HEK293 (cell line): ENCODE results near the gene FAM193B.

Experiments
- ATF2 ChIP-seq: fragments of 450-650 bp; formaldehyde crosslinking; IDR thresholded peaks from 2 replicates; pipeline ENCODE4 v1.5.1; 2016; ENCODE audit warnings: missing biosample characterization, missing genetic modification characterization, low read depth
- PRDM4 ChIP-seq: fragments of 450-650 bp; formaldehyde crosslinking; IDR thresholded peaks from 2 replicates; pipeline ENCODE4 v1.5.1; 2017; ENCODE audit warnings: missing biosample characterization, missing genetic modification characterization
- REPIN1 ChIP-seq: fragments of 450-650 bp; formaldehyde crosslinking; IDR thresholded peaks from 2 replicates; pipeline ENCODE4 v1.5.1; 2017; ENCODE audit warnings: missing biosample characterization, missing genetic modification characterization, low read depth
- REST ChIP-seq: fragments of 450-650 bp; formaldehyde crosslinking; IDR thresholded peaks from 2 replicates; pipeline ENCODE4 v1.5.1; 2016; ENCODE audit warnings: missing biosample characterization, missing genetic modification characterization
- ZBTB1 ChIP-seq: fragments of 450-650 bp; formaldehyde crosslinking; IDR thresholded peaks from 2 replicates; pipeline ENCODE4 v1.5.1; 2016; ENCODE audit warnings: missing biosample characterization, missing genetic modification characterization
- ZBTB49 ChIP-seq: fragments of 450-650 bp; formaldehyde crosslinking; IDR thresholded peaks from 2 replicates; pipeline ENCODE4 v1.5.1; 2016; ENCODE audit warnings: missing biosample characterization, missing genetic modification characterization, low read depth
- ZNF112 ChIP-seq: fragments of 450-650 bp; formaldehyde crosslinking; IDR thresholded peaks from 2 replicates; pipeline ENCODE4 v1.5.0; 2017; ENCODE audit warnings: missing biosample characterization, missing genetic modification characterization
- ZNF132 ChIP-seq: fragments of 450-650 bp; formaldehyde crosslinking; IDR thresholded peaks from 2 replicates; pipeline ENCODE4 v1.5.1; 2017; ENCODE audit warnings: missing biosample characterization, missing genetic modification characterization, borderline replicate concordance
- ZNF140 ChIP-seq: fragments of 450-650 bp; formaldehyde crosslinking; IDR thresholded peaks from 2 replicates; pipeline ENCODE4 v1.5.1; 2016; ENCODE audit warnings: missing biosample characterization, missing genetic modification characterization
- ZNF175 ChIP-seq: fragments of 450-650 bp; formaldehyde crosslinking; IDR thresholded peaks from 2 replicates; pipeline ENCODE4 v1.5.1; 2016; ENCODE audit warnings: missing biosample characterization, missing genetic modification characterization
- ZNF223 ChIP-seq: fragments of 450-650 bp; formaldehyde crosslinking; IDR thresholded peaks from 2 replicates; pipeline ENCODE4 v1.5.1; 2016; ENCODE audit warnings: missing biosample characterization, missing genetic modification characterization
- ZNF324 ChIP-seq: fragments of 450-650 bp; formaldehyde crosslinking; IDR thresholded peaks from 2 replicates; pipeline ENCODE4 v1.5.1; 2016; ENCODE audit warnings: missing biosample characterization, missing genetic modification characterization
- ZNF398 ChIP-seq: fragments of 450-650 bp; formaldehyde crosslinking; IDR thresholded peaks from 2 replicates; pipeline ENCODE4 v1.5.1; 2017; ENCODE audit warnings: missing biosample characterization, missing genetic modification characterization
- ZNF48 ChIP-seq: fragments of 450-650 bp; formaldehyde crosslinking; IDR thresholded peaks from 2 replicates; pipeline ENCODE4 v1.5.1; 2016; ENCODE audit warnings: missing biosample characterization, missing genetic modification characterization
- ZNF530 ChIP-seq: fragments of 450-650 bp; formaldehyde crosslinking; IDR thresholded peaks from 2 replicates; pipeline ENCODE4 v1.5.1; 2016; ENCODE audit warnings: low read depth, missing biosample characterization, missing genetic modification characterization
- ZNF549 ChIP-seq: fragments of 450-650 bp; IDR thresholded peaks from 2 replicates; pipeline ENCODE4 v1.5.1; 2018; ENCODE audit warnings: missing biosample characterization, missing genetic modification characterization, mild to moderate bottlenecking, inconsistent platforms, moderate library complexity
- ZNF571 ChIP-seq: fragments of 450-650 bp; formaldehyde crosslinking; IDR thresholded peaks from 2 replicates; pipeline ENCODE4 v1.5.0; 2017; ENCODE audit warnings: missing biosample characterization, missing genetic modification characterization
- ZNF596 ChIP-seq: fragments of 450-650 bp; IDR thresholded peaks from 2 replicates; pipeline ENCODE4 v1.5.0; 2018; ENCODE audit warnings: missing biosample characterization, mild to moderate bottlenecking, missing genetic modification characterization, moderate library complexity
- ZNF600 ChIP-seq: fragments of 450-650 bp; formaldehyde crosslinking; IDR thresholded peaks from 2 replicates; pipeline ENCODE4 v1.5.1; 2016; ENCODE audit warnings: missing biosample characterization, missing genetic modification characterization
- ZNF664 ChIP-seq: fragments of 450-650 bp; formaldehyde crosslinking; IDR thresholded peaks from 2 replicates; pipeline ENCODE4 v1.5.1; 2016; ENCODE audit warnings: missing biosample characterization, missing genetic modification characterization
- ZNF670 ChIP-seq: fragments of 450-650 bp; formaldehyde crosslinking; IDR thresholded peaks from 2 replicates; pipeline ENCODE4 v1.5.1; 2016; ENCODE audit warnings: missing biosample characterization, missing genetic modification characterization, low read depth
- ZNF704 ChIP-seq: fragments of 450-650 bp; formaldehyde crosslinking; IDR thresholded peaks from 2 replicates; pipeline ENCODE4 v1.5.1; 2016; ENCODE audit warnings: missing biosample characterization, missing genetic modification characterization
- ZNF747 ChIP-seq: fragments of 450-650 bp; formaldehyde crosslinking; IDR thresholded peaks from 2 replicates; pipeline ENCODE4 v1.5.1; 2016; ENCODE audit warnings: missing biosample characterization, missing genetic modification characterization
- ZNF777 ChIP-seq: fragments of 450-650 bp; formaldehyde crosslinking; IDR thresholded peaks from 2 replicates; pipeline ENCODE4 v1.5.1; 2017; ENCODE audit warnings: missing biosample characterization, missing genetic modification characterization, borderline replicate concordance
- ZSCAN23 ChIP-seq: fragments of 450-650 bp; formaldehyde crosslinking; IDR thresholded peaks from 2 replicates; pipeline ENCODE4 v1.5.1; 2016; ENCODE audit warnings: missing biosample characterization, missing genetic modification characterization

The FAM193B gene

GRCh38 chr5:177516601-177517568 is 37.5 kb downstream of the FAM193B start, which contains the start of gene DDX41 (continued):
- TF ChIP-seq ZBTB49 (tag by site-specific recombination) (no peak), ZNF48 (no peak), ZNF549 (no peak), ZNF324 (tag by site-specific recombination) (peak; percentile 85; the same call in 1 of the 2 replicates), ZBTB1 (no peak), ZNF664 (tag by site-specific recombination) (no peak), ZNF175 (tag by site-specific recombination) (no peak), ZNF777 (tag by site-specific recombination) (peak; percentile 84; the same call in 1 of the 2 replicates), ZNF596 (tag by site-specific recombination) (no peak), ZNF530 (tag by site-specific recombination) (no peak), ZSCAN23 (tag by site-specific recombination) (no peak), ZNF747 (tag by site-specific recombination) (no peak), REPIN1 (tag by site-specific recombination) (peak; percentile 68; the same call in 1 of the 2 replicates), PRDM4 (tag by site-specific recombination) (peak; percentile 8; the same call in 1 of the 2 replicates), ZNF571 (no peak), ATF2 (tag by site-specific recombination) (no peak), ZNF600 (peak; percentile 100), ZNF140 (no peak), ZNF223 (no peak), ZNF398 (tag by site-specific recombination) (no peak), ZNF112 (tag by site-specific recombination) (no peak), REST (tag by site-specific recombination) (0 out of 2 replicates have a peak, but pooled peaks have one; percentile 31), ZNF132 (tag by site-specific recombination) (no peak), ZNF670 (tag by site-specific recombination) (no peak), ZNF704 (tag by site-specific recombination) (no peak)
